Epithelial cell of proximal tubule (primary cell): ENCODE results near the gene FOSL2. TPM values are rescaled to one million over a fixed set of nuclear protein-coding genes. Genes with fewer than 3 reads are reported as not detected.

Experiments used
- DNase-seq: peaks from one replicate; pipeline ENCODE4 v3.0.0-alpha.2; 2011; ENCODE audit warnings: low read depth
- H3K4me3 ChIP-seq: 2 replicates; pipeline ENCODE4 v1.5.1; 2011; ENCODE audit warnings: low read depth, mild to moderate bottlenecking, low read length
- CTCF ChIP-seq: conservative IDR thresholded peaks from 2 replicates; pipeline ENCODE4 v1.5.1; 2012; ENCODE audit warnings: low read depth, mild to moderate bottlenecking, low read length
- total RNA-seq: library from RNA; depleted of rRNA; stranded (reverse); fragments of >200 nt; gene quantifications from 2 replicates; pipeline ENCODE4 v1.2.3, GENCODE V29; 2015

FOSL2 gene
- total RNA-seq, 1 donor from 2014 or later: 91.8 TPM

DNA sequence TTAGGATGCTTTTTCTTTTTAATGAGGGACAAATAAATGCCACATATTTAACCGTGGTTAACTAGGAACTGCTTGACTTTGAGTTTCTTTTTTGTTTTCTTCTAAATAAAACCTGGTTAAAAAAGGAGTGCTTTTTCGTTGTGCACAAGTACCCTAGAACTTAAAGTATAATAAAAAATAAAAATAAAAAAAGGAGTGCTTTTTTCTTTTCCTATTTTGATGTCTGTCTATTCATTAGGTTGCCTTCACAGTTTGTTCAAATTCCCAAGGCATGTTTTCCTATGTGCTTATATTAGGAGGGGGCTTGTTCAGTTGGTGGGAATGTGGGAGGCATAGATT is 4.4 kb downstream of the FOSL2 start:
- peak overlapping the region; percentile 77 for H3K4me3 ChIP-seq
- TF ChIP-seq CTCF: no peak
- no peak for DNase-seq

- TF ChIP-seq CTCF: no peak
- H3K4me3 ChIP-seq: peak overlapping the region; percentile 77
- DNase-seq: peak; percentile 61
These were observed 5.6 kb downstream of the FOSL2 start for GRCh38 chr2:28398101-28398834.

GRCh38 chr2:28399289-28399688 is 6.6 kb downstream of the FOSL2 start:
- DNase-seq: no peak
- TF ChIP-seq CTCF: no peak
- peak overlapping the region; percentile 1 for H3K4me3 ChIP-seq

- TF ChIP-seq CTCF: no peak
- no peak for DNase-seq
- H3K4me3 ChIP-seq: no peak overlapping the region
These were observed 7.3 kb downstream of the FOSL2 start for GRCh38 chr2:28399956-28400355.

DNA sequence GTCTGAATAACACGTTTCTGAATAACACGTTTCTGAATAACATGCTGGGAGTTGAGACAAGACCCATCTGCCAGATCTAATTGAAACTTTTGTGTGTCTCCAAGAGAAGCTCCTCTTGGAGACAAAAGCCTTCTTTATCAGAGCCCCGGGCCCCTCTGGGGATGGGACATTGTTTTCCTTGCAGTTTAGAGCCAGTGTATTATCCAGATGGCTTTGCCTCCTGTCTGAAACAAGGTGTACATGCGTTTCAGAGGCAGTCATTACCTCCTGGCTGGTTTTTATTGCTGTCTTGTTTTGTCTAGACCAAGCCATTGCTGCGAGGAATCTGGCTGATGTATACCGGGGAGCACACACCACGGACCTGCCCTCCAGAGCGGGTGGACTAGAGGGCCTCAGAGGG is 7.8 kb downstream of the FOSL2 start:
- no peak overlapping the region for H3K4me3 ChIP-seq
- DNase-seq: no peak
- no peak for TF ChIP-seq CTCF

GRCh38 chr2:28400921-28401320 is 8.3 kb downstream of the FOSL2 start:
- no peak for DNase-seq
- TF ChIP-seq CTCF: no peak
- no peak overlapping the region for H3K4me3 ChIP-seq

GRCh38 chr2:28401411-28401810 is 8.8 kb downstream of the FOSL2 start:
- H3K4me3 ChIP-seq: no peak overlapping the region
- no peak for TF ChIP-seq CTCF
- no peak for DNase-seq
